ENCODE measurements around the gene HNF1B.
A peak's percentile ranks its signal among the peaks of the same experiment; 100 is the strongest.

Gene HNF1B

DNA sequence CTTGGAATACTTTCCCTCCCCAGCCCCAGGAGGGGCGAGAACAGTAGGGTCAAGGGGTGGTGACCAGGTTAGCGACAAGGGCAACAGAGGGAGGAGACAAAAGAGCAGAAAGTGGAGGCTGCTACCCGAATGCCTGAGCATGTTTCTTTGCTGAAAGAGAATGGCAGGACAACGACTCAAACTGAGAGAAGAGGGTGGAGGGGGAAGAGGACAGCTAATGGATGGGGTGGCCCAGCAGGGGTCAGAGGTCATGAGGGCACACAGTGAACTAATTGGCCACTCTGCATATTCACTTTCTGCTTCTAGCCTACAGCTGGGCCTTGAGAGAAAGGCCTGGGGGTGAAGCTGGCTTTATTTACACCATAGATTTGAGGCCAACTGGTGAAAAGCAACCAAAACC is 82.5 kb downstream of the HNF1B start:
- TF ChIP-seq, protein P1, sequence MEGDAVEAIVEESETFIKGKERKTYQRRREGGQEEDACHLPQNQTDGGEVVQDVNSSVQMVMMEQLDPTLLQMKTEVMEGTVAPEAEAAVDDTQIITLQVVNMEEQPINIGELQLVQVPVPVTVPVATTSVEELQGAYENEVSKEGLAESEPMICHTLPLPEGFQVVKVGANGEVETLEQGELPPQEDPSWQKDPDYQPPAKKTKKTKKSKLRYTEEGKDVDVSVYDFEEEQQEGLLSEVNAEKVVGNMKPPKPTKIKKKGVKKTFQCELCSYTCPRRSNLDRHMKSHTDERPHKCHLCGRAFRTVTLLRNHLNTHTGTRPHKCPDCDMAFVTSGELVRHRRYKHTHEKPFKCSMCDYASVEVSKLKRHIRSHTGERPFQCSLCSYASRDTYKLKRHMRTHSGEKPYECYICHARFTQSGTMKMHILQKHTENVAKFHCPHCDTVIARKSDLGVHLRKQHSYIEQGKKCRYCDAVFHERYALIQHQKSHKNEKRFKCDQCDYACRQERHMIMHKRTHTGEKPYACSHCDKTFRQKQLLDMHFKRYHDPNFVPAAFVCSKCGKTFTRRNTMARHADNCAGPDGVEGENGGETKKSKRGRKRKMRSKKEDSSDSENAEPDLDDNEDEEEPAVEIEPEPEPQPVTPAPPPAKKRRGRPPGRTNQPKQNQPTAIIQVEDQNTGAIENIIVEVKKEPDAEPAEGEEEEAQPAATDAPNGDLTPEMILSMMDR (IDR thresholded peaks at IDR 0.05; ENCODE audit: insufficient read depth, low read length, missing control alignments) = no peak
- POLR2A ChIA-PET = interaction anchor here (0.8 kb wide), 1 partner anchor 9 kb away, joined by 8 read pairs; no protein-coding TSS in a partner anchor
- H3K4me3 ChIP-seq (ENCODE audit: low read depth, low read length) = no peak overlapping the region
- CTCF ChIA-PET = interaction anchor here (0.6 to 7.5 kb wide), 4 partner anchors 13 to 154 kb away, joined by 3 to 77 read pairs (median 7); no protein-coding TSS in a partner anchor
- no peak for DNase-seq (ENCODE audit: low read depth, low spot score)

DNA sequence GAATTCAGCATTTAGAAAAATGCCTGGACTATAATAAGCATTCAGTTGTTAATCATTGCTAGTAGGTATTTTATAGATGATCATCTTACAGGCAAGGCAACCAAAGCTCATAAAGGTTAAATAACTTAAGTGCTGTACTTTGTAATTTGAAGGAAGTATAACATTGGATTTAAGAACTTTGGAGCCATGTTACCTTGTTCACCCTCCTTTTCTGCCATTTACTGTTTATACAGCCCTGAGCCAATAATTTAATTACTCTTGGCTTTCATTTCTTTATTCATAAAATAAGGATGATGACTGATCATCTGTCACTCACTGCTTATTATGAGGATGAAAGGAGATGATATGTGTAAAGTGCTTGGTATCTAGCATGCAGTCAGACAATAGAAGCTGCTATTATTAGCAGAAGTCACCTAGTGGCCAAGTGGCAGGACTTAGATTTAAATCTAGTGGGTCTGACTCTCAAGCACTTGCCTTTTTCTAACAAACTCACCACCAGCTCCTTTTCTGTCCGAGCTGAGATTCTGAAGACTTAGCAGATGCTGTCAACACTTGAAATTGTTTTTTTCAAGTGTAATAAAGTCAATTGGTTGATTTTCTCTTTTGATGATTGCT is 83.4 kb downstream of the HNF1B start:
- TF ChIP-seq, protein P1 (IDR thresholded peaks at IDR 0.05; ENCODE audit: insufficient read depth, low read length, missing control alignments) = no peak

DNA sequence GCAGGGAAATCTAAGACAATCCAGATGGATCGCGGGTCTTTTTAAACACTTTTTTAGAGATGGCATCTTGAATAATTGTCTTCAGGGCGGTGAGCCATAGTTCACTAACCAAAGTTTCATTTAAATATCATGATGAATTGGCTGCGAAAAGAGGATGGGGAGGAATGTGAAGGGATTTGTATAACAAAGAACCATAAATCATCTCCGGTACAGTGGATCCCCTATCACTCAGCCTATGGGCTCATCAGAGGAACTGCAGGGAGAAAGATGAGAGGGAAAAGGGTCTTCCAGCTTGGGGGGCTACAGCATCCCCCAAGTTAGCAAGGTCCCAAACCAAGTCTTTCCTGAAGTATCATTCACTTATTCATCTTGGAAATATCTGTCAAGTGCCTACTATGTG is 84.9 kb downstream of the HNF1B start:
- TF ChIP-seq, protein P1 (IDR thresholded peaks at IDR 0.05; ENCODE audit: insufficient read depth, low read length, missing control alignments) = no peak
- DNase-seq (ENCODE audit: low read depth, low spot score) = no peak
- ChIA-PET POLR2A (no interaction called here), CTCF (interaction anchor here (1.1 to 7.5 kb wide), 5 partner anchors 9 to 156 kb away, joined by 4 to 77 read pairs (median 11); partner anchors contain the start of gene DDX52)
- H3K4me3 ChIP-seq (ENCODE audit: low read depth, low read length) = no peak overlapping the region

More for the DNA sequence above, 83.4 kb downstream of the HNF1B start:
- no peak overlapping the region for H3K4me3 ChIP-seq (ENCODE audit: low read depth, low read length)
- POLR2A ChIA-PET = interaction anchor here (0.8 kb wide), 1 partner anchor 10 kb away, joined by 8 read pairs; no protein-coding TSS in a partner anchor
- CTCF ChIA-PET = interaction anchor here (1.1 to 7.5 kb wide), 4 partner anchors 12 to 155 kb away, joined by 3 to 77 read pairs (median 14); no protein-coding TSS in a partner anchor
- no peak for DNase-seq (ENCODE audit: low read depth, low spot score)

DNA sequence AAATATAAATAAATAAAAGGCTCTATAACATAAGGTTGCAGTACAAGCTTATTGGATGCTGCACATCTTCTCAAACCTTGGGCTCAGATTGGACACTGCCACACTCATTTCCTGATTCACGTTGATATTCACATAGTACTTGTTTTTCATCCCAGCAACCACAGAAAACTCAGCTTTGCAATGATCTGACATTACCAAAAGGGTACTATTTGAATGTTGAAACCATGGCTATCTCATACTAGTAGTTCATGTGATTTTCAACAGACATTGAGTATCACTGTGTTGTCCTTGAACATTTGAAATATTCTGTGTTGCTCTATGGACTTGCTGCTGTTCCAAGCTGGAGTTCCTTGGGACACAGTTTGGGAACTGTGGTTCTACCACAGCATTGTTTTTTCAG is 87.7 kb downstream of the HNF1B start:
- ChIA-PET POLR2A (no interaction called here), CTCF (interaction anchor here (0.7 to 7.5 kb wide), 4 partner anchors 8 to 159 kb away, joined by 3 to 77 read pairs (median 5); no protein-coding TSS in a partner anchor)
- H3K4me3 ChIP-seq (ENCODE audit: low read depth, low read length) = no peak overlapping the region
- no peak for DNase-seq (ENCODE audit: low read depth, low spot score)
- TF ChIP-seq, protein P1 (IDR thresholded peaks at IDR 0.05; ENCODE audit: insufficient read depth, low read length, missing control alignments) = no peak

DNA sequence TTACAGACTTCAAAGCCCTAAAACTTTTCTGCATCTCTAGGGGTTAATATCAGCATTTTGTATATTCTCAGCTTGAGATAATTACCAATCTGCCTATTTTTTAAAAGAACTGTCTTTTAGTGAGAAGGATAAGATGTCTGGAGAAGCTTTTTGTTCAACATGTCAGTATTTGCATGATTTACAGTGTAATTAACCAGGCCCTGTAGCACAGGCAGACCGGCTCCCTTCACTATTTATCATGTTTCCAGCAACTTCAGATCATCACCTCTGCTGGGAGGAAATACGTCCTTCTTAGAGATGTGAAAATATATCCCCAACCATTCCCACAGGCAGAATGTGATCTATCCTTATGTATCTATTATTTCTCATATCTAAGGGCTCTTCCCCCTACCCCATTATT is 93.0 kb downstream of the HNF1B start:
- H3K4me3 ChIP-seq (ENCODE audit: low read depth, low read length) = no peak overlapping the region
- ChIA-PET CTCF (interaction anchor here (1.4 to 7.5 kb wide), 7 partner anchors 8 to 173 kb away, joined by 5 to 169 read pairs (median 15); no protein-coding TSS in a partner anchor), POLR2A (no interaction called here)
- TF ChIP-seq, protein P1 (IDR thresholded peaks at IDR 0.05; ENCODE audit: insufficient read depth, low read length, missing control alignments) = no peak
- no peak for DNase-seq (ENCODE audit: low read depth, low spot score)

DNA sequence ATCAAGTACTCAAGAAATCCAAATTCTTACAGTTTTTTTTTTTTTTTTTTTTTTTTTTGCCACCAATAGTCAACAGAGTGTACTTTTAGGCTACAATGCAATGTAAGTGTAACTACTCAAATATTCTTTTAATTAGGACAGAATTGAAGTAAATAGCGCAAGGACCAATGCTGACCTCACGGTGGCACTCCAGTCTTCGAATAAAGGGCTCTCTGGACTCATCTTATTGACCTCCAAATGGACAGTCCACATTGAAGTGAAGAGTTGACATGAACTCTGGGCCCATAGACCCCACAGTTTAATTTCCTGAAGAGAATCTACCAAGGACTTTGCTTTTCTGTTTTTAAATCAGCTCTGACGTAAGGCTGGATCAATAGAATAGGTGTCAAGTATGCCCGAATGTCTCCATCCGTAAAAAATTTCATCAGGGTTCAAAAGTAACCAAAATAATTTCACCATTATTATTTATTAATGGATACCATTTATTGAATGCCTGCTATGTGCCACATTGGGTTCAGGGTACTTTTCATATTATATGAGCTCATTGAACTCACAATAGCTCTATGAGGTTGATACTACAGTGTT is 94.3 kb downstream of the HNF1B start:
- no peak overlapping the region for H3K4me3 ChIP-seq (ENCODE audit: low read depth, low read length)
- ChIA-PET CTCF (interaction anchor here (0.6 to 7.5 kb wide), 41 partner anchors 10 to 203 kb away, joined by 3 to 169 read pairs (median 5); no protein-coding TSS in a partner anchor), POLR2A (no interaction called here)
- TF ChIP-seq, protein P1 (IDR thresholded peaks at IDR 0.05; ENCODE audit: insufficient read depth, low read length, missing control alignments) = peak; percentile 52
- no peak for DNase-seq (ENCODE audit: low read depth, low spot score)
